ENCODE data around the gene SPDEF.

SPDEF gene

DNA sequence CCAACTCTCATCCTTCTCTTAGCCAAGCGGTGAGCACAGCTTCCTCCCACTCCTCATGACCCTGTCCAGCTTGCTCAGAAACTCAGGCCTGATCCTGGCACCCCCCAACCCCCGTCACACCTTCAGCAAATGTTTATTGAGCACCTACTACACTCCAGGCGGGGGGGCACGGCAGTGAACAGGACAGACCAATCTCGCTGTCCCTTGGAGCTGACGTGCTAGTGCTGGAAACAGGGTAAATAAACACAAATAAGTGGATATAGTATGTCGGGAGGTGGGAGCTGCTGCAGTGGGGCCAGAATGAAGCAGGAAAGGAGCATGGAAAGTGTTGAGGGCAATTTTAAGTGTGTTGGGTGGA, 7.4 kb upstream of the SPDEF start:
- no peak for DNase-seq (ENCODE audit: low read depth)

DNA sequence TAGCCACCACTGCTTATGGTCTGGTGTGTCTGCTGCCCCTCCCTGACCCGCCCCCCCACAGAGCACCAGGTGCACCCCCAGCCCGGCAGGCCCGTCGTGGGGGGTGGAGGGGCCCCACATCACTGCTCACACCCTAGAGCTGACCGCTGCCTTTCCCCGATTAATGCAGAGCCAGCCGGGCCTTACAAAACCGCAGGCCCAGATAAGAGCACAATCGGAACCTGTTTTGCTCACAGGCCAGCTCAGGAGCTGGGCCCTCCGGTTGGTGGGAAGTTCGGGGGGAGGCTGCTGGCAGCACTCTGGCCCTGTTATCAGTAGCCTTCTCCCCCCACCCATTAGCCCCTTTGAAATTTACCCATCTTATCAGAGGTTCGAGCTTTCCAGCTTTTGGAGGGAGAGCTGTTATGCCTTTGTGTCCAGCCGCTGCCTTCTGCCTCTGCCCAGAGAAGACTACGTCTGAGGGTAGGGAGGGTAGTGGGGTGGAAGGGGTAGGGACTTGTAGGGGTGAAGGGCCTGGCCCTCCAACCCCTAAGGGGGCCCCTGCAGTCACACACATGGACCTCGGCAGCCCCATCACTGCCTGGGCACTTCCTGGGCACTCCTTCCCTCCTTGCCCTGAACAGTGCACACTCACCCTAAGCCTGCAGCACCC, 6.9 kb upstream of the SPDEF start:
- no peak for DNase-seq (ENCODE audit: low read depth)

DNA sequence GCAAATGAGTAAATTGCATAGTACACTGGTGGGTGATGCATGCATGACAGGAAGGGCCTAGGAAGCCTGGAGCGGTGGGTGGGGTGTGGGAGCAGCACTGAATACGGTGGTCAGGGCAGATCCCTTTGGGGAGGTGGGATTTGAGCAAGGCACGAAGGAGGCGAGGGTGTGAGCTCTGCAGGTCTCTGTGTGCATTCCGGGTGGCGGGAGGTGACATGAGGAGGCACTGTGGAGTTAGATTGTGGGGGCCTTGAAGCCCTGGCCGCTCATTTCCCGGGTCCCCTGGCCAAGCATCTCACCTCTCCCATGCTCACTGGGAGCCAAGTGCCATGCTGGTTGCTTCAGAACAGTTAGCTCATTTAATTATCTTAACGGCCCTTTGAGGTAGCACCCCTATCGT, 6.2 kb upstream of the SPDEF start:
- no peak for DNase-seq (ENCODE audit: low read depth)

DNA sequence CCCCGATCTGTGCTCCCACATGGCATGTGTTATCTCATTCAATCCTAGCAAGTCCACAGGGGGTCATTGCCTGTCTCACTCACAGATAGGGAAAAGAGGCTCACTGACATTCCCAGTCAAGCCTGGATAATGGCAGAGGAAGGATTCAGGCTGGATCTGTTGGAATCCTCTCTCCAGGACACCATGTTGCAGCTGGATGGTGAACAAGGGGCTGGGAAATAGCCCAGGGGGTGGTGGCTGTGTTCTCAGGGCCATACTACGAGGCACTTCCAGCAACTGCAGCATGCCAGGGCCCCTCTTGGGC, 5.0 kb upstream of the SPDEF start:
- no peak for DNase-seq (ENCODE audit: low read depth)

DNA sequence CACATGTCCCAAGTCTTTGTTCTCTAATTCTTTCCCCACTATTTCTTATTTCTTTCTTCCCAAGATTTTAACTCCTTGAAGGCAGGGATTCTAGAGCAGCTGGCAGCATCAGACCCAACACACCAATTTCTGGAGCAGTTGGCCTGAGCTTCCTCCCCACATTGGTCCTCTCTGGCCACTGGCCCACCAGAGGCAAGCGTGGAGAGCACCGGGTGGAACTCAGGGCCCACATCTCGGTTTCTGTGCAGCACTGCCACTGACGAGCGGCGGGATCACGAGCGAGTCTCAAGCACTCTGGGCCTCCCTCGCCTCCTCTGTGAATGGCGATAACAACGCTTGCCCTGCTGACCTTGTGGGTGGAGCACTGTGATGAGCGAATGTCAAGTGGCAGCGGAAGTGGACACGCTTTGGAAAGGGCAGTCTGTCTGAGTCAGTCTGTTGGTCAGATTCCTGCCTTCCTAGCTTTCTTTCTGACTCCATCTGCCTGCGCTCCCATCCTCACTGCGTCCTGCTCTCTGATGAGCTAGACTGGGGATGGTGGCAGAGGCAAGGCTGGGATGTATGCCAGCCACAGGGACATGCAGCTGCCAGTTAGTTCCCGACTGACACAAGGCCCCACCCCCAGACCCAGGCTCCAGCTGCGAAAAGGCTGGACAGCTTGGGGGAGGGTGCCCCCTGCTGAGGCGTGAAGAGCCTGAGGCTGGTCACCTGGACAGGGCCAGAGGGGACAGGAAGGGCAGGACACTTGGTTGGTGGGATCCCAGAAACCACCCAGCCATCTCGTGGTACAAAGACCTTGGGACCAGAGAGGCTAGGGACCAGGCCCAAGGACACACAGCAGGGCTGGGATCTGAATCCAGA, 4.5 kb upstream of the SPDEF start:
- DNase-seq (ENCODE audit: low read depth), result no peak

DNA sequence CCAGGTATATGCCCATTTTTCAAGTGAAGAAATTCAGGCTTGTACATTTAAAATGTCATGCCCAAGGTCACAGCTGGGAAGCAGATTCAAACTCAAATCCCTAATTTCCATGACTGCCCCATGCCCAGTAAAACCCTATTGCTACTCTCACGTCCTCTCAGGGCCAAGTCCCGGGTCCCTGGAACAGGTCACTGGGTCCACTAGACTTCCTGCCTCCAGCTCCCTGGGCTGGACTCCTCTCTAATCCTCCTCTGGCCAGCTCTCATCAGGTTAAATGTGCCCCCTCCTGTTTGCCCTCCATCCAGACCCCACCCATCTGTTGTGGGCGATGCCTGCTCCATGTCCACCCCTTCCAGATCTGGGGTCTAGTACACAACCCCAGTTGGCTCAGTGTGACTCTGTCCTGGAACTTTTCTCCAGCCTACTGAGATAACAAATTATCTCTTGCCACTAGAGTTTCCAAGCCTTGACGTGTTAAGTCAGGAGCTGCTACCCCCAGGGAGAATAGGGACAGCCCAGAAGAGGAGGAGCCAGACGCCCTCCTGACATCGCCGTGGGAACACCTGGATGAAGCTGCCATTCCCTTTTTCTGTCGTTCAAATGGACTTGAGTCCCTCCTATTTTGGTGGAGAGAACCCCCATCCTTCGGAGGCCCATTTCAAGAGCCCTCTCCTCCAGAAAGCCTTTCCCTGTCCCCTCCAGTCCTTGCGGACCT, 3.7 kb upstream of the SPDEF start:
- DNase-seq (ENCODE audit: low read depth), result no peak

DNA sequence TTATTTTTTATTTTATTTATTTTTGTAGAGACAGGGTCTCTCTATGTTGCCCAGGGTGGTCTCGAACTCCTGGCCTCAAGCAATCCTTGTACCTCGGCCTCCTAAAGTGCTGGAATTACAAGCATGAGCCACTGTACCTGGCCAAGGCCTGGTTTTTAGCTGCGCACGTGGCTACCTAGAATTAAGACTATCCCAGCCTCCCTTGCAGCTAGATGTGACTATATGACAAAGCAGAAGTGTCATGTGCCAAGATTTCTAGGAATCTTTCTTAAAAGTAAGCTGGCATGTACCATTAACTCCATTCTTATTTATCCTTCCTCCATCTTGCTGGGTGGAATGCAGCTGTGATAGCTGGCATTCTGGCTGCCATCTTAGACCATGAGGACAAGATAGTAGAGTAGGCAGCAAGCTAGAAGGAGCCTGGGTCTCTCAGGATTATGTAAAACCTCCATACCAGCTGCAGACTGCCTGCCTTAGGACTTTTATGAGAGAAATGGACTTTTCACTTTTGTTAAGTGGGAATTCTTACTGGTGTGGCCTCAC, 2.1 kb upstream of the SPDEF start:
- DNase-seq (ENCODE audit: low read depth), result no peak

DNA sequence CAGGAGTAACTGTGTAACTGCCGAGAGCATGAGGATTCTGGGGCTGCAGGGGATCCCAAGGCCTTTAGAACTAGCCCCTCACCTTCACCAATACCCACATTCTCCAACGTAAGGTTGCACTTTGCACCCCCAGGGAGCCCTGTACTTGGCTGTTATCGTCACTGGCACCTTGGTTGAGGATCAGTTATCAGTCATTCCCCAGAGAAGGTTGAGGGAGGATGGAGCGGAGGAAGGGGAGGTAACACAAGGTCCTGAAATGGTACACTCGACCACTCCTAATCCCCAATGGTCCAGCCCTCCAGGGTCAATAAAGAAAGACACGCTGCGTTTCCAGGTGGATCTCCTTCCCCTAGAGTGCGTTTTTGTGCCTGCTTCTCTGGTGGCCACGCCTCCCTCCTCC, 1.1 kb upstream of the SPDEF start:
- DNase-seq (ENCODE audit: low read depth), result no peak

DNA sequence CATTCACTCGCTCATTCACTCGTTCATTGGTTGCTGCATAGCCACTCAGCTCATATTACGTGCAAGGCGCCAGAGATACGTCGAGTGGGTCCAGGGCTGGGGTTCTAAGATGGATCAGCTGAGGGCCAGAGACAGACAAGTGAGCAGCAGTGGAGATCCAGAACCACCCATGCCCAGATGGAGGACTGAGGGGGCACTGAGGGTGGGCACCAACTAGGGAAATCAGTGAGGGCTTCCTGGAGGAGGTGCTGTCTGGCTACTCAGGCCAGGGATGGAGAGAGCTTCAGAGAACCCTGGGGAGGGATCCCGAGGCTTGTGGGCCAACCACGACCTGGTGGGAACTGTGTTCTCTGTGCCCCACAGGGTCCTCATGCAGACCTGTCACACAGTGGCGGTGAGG, 364 bp upstream of the SPDEF start:
- no peak for DNase-seq (ENCODE audit: low read depth)

DNA sequence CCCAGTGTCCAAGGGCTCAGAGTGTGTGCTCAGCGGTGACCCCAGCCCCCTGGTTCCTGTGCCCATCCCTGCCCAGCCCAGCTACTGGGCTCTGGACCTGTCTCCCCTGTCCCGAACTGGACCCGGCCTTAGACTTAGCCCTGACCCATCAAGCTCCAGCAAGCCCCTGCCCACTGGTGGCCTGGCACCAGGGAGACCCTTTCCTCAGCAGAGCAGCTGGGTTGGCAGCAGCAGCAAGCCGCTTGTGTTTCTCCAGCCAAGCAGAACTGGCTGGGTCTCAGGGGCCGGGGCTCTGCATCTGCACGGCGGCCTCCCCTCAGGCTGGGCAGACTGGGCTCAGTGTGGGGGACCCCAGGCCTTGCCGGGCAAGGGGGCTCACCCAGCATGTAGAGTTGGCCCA, 801 bp downstream of the SPDEF start:
- DNase-seq (ENCODE audit: low read depth), result no peak

DNA sequence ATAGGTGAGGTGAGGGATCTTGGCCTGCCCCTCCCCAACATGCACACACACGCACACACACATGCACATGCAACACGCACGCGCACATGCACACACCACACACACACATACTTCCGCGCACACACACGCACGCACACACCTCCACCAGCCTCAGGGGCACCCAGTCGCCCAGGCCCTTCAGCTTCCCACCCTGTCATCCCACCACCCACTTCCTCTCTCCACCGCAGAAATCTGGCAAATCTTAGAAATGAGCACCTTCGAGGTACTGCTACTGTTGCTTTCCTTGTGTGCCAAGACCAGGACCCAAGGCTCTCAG, 1.2 kb downstream of the SPDEF start:
- no peak for DNase-seq (ENCODE audit: low read depth)

DNA sequence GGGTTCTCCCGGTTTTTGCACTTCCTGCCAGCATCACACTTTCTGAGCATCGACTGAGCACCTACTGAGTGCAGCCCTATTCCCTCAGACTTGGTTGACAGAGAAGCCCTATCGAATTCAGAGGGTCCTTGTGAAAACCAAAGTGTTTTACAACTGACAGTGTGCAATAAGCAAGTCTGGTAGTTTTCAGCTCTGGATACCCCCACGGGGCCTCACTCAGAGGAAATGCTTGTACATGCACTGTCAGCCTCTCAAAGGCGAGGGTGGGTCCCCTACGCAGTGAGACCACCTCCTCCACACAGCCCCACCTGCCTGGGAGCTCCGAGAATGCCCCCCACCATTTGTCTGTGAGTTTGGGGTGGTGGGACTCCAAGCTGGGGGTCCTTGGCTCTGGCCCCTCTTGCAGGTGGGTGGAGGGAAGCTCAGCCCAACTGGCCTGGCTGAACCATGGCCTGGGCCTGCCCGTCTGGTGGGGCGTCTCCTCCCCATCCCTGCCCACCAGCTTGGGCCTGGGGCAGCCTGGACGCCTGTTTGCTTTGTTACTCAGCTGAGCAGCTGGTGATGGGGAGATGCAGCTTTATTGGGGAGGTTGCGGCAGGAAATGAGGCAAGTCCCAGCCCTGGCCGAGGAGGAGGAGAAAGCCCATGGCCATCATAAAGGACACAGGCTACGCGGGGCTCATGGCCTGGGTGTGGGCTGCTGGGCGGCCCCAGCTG, 1.7 kb downstream of the SPDEF start:
- no peak for DNase-seq (ENCODE audit: low read depth)

DNA sequence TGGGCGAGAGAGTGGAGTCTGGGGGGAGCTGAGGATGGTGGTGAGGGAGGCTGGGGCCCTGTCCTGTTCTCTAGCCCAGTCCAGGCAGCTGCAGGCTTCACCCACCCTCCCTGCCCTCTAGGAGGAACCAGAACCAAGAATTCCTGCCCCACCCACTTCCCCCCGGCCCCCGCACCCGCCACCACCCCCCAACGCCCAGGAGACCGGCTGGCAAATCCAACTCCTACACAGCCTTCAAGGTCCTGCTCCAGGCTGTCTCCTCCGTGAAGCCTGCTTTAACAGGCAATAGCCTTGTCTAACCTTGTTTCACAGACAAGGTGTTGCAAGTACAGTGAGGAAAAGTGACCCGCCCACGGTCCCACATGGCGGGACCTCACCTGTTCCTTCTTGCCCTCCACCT, 2.4 kb downstream of the SPDEF start:
- DNase-seq (ENCODE audit: low read depth), result no peak

DNA sequence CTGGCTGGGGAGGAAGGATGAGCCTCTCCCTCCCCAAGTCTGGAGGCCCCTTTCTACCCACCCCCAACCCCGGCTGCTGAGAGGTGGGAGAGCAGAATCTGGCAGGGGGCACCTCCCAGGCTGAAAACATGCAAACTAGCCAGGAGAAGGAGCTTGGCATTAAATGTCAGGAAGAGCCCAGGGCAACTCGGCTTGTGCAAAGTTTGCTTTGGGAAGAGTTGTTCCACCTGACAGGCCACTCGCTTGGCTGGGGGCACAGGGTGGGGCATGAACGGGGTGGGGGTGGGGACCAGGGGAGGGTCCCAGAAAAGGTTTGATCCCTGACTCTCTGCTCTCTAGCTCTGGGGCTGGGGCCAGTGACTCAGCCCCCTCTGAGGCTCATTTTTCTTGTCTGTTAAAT, 3.0 kb downstream of the SPDEF start:
- no peak for DNase-seq (ENCODE audit: low read depth)

DNA sequence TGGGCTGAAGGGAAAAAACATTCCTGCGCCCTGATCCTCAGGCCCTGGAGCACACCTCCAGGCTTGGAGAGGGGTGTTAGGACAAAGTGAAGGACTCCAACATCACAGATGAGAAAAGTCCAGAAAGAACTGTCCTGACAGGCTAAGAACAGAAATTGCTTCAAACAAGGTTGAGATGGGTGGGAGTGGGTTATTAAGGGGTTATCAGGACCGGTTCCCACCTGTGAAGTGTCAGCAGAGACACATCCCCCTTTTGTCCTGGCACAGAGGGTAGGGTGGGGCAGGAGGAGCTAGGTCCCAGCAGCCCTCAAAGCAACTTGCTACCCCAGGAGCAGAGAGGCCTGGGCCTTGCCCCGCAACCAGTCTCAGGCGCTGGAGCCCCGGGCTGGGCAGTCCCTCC, 3.5 kb downstream of the SPDEF start:
- DNase-seq (ENCODE audit: low read depth), result no peak

DNA sequence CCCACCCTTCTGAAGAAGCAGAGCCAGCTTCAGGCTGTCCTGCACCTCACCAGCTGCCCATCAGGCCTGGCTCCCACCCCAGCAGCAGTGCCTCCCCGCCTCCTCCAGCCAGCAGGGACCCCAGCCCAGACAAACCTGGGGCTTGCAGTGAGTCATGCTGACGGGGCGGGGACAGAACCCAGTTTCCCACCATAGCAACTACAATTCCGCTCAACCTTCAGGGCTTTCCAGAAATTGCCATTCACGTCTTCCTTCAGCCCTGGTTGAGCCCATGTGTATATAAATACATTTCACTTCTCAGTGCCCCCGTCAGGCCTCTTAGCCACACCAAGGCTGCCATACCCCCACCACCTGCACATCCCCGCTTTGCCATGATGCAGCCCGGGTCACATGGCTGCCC, 4.4 kb downstream of the SPDEF start:
- no peak for DNase-seq (ENCODE audit: low read depth)

DNA sequence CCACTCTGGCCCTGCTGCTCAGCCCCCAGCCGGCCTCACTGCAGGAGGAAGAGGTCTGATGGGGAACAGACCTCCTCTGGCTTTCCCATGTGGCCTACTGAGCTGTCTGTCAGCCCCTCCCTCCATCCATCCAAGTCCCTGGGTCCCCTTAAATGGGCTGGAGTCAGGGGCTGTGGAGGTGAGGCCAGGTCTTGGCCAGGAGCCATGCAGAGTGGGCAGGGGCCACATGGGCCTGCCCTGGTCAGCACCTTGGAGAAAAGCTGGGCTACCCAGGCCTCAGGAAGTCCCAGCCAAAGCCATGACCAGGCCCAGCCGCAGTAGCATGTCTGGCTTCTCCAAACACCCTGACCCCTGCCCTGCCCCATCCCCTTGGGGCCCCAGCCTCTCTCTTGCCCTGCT, 6.3 kb downstream of the SPDEF start:
- DNase-seq (ENCODE audit: low read depth), result no peak

DNA sequence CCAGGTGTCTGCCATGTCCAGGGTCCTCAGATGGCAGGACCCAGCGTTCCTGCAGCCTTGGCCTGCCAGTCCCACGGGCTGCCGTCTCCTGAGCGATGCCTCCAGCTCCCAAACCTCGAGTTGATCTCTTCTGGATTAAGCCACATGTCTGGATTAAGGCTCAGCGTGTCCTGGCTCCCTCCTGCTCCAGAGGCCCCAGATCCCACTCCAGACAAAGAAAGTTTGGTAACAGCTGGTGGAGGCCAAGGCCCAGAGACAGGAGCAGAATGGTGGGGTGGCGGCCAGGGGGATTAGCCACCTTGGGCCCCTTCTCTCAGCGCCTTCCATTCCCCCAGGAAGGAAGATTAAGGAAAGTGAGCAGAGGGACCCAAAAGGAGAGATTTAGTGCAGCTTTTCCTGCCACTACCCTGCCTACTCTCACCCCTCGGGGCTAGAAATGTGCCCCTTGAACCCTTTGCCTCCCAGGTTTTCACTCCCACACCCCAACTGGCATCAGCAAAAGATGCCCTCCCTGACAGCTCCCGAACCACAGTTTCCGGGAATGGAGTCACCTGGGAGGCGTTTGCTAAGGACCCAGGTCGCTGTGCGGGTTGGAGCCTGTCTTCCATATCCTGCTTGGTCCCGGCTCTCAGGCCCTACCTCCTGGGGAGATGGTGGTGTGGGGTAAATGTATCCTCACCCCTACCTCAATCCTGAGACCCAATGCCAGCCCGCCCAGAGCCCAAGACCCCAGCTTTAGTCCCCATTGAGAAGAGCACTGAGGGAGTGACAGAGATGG, 6.9 kb downstream of the SPDEF start:
- DNase-seq (ENCODE audit: low read depth), result no peak

DNA sequence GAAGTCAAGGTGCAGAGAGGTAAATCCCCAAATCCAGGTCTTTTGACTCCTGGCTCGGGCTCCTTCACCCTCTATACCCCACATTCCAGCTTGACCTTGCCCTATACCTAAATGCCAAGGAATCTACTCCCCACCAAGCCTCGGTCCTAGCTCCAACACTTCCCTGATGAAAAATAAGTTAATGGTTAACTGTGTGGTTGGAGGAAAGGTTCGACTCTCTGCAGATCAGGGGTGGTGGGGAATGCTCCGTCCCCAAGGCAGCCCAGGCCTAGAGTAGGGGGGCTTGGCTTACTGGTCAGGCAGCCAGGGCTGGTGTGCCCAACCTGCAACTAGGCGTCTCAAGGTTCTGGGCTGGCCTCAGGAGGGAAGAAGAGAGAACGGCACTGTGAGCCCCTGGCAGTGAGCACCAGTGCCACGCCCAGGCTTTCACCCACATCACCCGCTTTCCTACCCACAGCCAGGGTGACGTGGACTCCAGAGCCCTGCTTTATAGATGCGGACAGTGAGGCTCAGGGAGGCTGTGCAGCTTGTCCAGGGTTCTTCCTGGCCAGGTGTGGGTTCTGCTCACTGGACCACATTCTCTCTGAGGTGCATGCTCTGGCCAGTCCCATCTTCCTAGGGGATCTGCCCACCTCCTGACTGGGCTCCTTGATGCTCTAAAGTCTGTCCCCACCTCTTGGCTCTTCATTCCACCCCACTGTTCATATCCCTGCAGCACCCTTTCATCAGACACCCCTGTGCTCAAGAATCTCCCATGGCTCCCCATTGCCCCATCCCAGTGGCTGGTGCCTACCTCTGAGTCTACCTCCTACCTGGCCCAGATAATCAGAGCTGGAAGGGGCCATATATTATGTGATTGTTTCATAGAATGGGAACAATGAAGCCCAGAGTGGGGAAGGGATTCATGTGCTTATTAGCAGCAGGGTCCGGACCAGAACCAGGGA, 8.2 kb downstream of the SPDEF start:
- no peak for DNase-seq (ENCODE audit: low read depth)

DNA sequence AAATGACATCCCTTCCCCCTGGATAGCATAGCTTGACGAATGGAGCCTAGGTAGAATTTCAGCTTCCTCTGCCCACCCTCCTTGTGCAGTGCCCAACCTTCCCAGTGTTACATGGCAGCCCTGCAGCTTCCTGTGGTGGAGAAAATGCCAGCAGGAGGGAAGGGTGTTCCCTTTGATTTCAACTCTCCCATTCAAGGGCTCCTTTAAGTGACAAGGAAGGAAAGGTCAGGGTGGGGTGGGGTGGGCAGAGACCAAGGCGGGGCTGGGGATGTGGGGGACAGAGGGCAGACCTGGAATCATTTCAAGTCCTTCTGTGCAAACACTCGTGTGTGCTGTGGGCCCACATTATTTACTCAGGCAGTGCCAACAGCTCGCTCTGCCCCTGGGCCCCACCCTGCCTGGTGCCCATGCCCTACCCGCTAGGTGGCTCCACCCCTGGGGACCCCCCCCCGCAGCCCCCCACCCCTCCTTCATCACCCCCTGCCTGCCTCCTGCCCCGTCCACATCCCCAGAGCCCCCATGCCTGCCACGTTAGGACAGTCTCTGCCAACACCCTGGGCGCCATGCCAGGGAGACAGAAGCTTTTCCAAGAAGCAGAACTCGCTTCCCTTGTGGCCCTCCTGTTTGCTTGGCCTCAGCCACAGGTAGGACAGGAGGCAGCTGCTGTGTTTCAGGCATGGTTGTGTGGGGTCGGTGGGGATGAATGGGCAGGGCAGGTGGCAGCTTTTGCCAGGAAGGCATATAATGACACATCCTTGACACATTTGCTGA, 9.4 kb downstream of the SPDEF start:
- DNase-seq (ENCODE audit: low read depth), result no peak

Data from T follicular helper cell (primary cell).